Sigmoid colon (tissue), 4 donors: ENCODE data around the gene ARHGEF37.

Experiments used
- CTCF ChIP-seq, 4 experiments: fragments of 450-650 bp in 3 of 4; fragments of 200-600 bp in 1 of 4; IDR thresholded peaks; one replicate each; pipeline ENCODE4 v1.5.1; 2016 to 2019; ENCODE audit warnings: antibody characterized with exemption in 4 of 4, mild to moderate bottlenecking in 3 of 4, moderate library complexity in 2 of 4
- POLR2AphosphoS5 ChIP-seq, 4 donors: sonication (generic); formaldehyde crosslinking; IDR thresholded peaks; one replicate each; pipeline ENCODE4 v1.6.1; 2017; ENCODE audit warnings: antibody characterized with exemption in 4 of 4

DNA sequence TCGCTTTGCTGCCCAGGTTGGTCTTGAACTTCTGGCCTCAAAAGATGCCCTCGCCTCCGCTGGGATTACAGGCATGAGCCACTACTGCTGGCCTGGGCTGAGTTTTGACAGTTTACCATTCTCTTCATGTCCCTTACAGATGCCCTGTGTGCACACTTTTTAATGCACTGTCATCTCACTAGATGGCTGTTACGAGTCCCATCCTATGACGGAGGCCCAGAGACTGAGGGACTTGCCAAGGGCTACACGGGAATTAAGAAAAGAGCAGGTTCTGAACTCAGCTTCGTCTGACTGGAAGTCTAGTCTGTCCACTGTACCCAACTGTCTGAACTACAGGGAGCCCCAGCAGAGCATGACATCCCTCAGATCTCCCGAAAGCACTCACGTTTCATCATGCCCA lies 63.9 kb downstream of the ARHGEF37 start:
- TF ChIP-seq CTCF (IDR thresholded peaks at IDR 0.05): no peak
- TF ChIP-seq POLR2AphosphoS5 (IDR thresholded peaks at IDR 0.05): no peak
